ENCODE measurements around the gene SEMA4G. TPM values are rescaled to one million over a fixed set of nuclear protein-coding genes. Genes with fewer than 3 reads are reported as not detected.

Gene SEMA4G
- total and polyA plus RNA-seq, 2 of the 13 experiments (the other 11 are each of a cell fraction or from before 2014, with no cell fraction given) = 46.2 to 207 TPM

- TF ChIP-seq HNF1A (IDR thresholded peaks at IDR 0.05; ENCODE audit: low read depth) (no peak), HNF1A (CRISPR knock-in tag; IDR thresholded peaks at IDR 0.05; ENCODE audit: borderline replicate concordance) (0 out of 2 replicates have a peak, but pooled peaks have one; percentile 19), IRF2 (CRISPR knock-in tag; IDR thresholded peaks at IDR 0.05) (peak; percentile 48; the same call in 1 of the 2 replicates), ZNF3 (CRISPR knock-in tag; IDR thresholded peaks at IDR 0.05) (no peak), SSRP1 (CRISPR knock-in tag; IDR thresholded peaks at IDR 0.05) (no peak), ZNF121 (CRISPR knock-in tag; IDR thresholded peaks at IDR 0.05) (peak; percentile 55), BORCS8-MEF2B (CRISPR knock-in tag; IDR thresholded peaks at IDR 0.05) (no peak; the same call in 1 of the 2 replicates), ZNF275 (CRISPR knock-in tag; IDR thresholded peaks at IDR 0.05; ENCODE audit: borderline replicate concordance) (no peak), RBM22 (optimal IDR thresholded peaks at IDR 0.05; ENCODE audit: low read length) (no peak), CEBPB (IDR thresholded peaks at IDR 0.05; ENCODE audit: borderline replicate concordance, low read depth, low read length) (no peak), ZNF414 (CRISPR knock-in tag; IDR thresholded peaks at IDR 0.05) (no peak), MYPOP (CRISPR knock-in tag; IDR thresholded peaks at IDR 0.05) (peak; percentile 65; the same call in 1 of the 2 replicates), ZNF17 (CRISPR knock-in tag; IDR thresholded peaks at IDR 0.05) (no peak), ZFP36L2 (CRISPR knock-in tag; IDR thresholded peaks at IDR 0.05) (no peak), RARA (CRISPR knock-in tag; IDR thresholded peaks at IDR 0.05) (0 out of 2 replicates have a peak, but pooled peaks have one; percentile 28), ZNF766 (CRISPR knock-in tag; IDR thresholded peaks at IDR 0.05; ENCODE audit: borderline replicate concordance) (0 out of 2 replicates have a peak, but pooled peaks have one; percentile 42), ZNF546 (CRISPR knock-in tag; conservative IDR thresholded peaks at IDR 0.05) (peak; percentile 80; the same call in 1 of the 2 replicates), ZNF589 (CRISPR knock-in tag; conservative IDR thresholded peaks at IDR 0.05) (no peak), ATF4 (CRISPR knock-in tag; IDR thresholded peaks at IDR 0.05) (no peak)
Measured at GRCh38 chr10:100997360-100998182, 28.3 kb downstream of the SEMA4G start (continued).
